ENCODE data around the gene NPPB.
"Not testable (repeated sequence)": the region's sequence is repeated elsewhere in the genome, so short reads cannot be mapped to it uniquely, and the experiment has no call there.

NPPB gene

DNA sequence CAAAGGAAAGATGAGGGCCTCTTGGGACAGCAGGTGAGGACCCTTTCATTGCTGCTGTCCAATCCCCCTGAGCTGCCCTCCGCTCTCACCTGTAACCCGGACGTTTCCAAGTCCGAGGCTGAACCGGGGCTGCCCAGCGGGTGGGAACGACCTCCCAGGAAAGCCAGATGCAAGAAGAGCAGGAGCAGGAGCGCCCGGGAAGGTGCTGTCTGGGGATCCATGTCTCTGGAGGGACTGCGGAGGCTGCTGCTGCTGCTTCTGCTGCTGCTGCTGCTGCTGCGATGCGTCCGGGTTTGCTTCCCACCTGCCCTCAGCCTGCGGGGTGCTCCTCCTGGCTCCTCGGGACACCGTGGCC lies at the start of gene NPPB:
Gene NPPB, minus strand, starts transcription at position 333 of the 355 bp plus-strand sequence. Its CDS starts 112 bp downstream, at position 221.
- DNase-seq: no peak

DNA sequence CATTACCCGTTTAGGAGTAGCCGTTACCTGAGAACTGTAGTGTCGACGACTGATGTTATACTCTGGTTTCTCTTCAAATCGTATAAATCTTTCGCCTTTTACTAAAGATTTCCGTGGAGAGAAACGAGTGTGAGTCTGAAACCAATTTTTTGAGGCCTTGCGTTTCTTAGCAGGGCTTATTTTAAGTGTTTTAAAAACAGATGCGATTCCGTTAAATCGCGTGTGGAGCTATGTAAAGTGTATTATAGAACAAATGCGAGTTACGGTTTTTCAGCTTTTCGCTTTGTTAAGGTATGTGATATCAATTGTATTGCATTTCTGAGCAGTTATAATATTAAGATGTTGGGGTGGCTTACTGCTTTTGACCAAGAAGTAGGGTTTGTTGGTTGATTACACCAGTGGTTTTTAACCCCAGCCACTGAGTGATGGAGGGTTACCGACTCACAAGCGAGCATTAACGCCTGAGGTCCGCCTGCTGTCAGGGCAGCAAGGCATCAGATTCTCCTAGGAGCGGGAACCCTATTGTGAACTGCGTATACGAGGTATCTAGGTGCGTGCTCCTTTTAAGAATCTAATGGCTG lies 49.4 kb upstream of the NPPB start:
- DNase-seq: peak; percentile 99

DNA sequence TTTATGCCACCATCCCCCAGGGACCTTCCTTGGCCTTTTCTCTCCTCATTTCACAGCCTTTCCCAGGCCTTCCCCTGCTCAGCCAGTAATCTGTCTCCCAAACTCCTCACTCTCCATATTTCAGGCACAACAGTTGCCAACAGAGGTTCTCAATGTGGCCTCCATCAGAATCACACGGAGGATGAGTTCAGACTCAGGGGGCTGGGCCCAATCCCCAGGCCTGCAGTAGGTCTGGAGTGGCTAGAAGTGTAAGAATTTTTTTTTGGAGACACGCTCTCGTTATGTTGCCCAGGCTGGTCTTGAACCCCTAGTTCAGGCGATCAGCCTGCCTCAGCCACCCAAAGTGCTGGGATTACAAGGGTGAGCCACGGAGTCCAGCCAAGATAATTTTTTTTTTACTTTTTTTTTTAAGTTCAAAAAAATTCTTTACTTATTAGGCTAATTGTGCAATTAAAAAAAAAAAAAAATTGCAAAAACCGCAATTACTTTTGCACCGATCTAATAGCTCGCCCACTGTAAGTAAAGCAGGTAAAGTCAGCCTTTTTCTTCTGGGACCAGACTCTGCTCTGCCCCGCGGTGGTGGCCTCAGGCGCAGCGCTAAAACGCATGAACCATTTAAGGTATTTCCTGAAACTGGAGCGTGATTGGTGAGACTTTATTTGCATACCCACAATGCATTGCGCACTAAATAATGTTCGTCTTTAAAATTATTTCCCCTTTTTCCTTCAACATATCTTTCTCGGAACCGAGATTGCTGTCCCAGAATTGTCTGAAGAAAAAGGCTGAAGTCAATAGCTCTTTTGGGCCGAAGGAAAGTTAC lies 48.7 kb upstream of the NPPB start:
- peak; percentile 92 for DNase-seq

DNA sequence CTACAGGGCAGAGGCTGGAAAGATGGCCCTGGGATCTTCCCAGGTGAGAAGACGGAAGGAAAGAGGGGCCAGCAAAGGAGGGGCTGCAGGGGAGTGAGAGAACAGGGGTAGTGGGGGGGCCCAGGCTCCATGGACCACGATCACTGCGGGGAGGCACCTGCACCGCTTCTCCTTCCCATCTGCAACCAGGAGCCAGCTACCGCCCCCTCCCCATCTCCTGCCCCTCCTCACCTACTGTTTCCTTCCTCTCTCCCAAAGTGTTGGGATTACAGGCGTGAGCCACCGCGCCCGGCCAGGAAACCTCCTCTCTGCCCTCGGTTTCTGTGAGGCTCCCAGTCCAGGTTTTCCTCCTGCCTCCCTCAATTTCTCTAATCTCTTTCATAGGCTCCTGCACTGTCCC lies 48.1 kb upstream of the NPPB start:
- no peak for DNase-seq

DNA sequence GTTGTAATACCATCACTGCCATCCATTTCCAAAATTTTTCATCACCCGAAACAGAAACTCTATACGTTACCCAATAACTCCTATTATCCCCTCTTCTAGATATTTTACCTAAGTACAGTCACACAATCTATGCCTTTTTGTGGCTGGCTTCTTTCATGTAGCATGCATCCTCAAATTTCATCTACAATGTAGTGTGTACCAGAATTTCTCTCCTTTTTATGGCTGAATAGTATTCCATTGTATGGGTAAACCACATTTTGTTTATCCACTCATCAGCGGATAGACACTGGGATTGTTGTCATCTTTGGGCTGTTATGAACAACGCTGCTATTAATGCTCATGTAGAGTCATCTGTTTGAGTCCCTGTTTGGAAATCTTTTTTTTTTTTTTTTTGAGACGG lies 46.2 kb upstream of the NPPB start:
- no peak for DNase-seq

DNA sequence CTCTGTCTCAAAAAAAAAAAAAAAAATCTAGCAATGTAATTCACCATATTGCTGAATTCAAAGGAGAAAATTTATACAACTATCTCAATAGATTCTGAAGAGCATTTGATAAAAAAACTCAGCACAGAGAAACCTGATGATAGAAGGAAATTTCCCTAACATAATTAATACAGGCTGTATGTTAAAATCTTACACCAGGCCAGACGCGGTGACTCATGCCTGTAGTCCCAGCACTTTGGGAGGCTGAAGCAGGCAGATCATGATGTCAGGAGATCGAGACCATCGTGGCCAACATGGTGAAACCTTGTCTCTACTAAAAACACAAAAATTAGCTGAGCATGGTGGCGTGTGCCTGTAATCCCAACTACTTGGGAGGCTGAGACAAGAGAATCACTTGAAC lies 45.4 kb upstream of the NPPB start:
- not testable (repeated sequence) for DNase-seq

DNA sequence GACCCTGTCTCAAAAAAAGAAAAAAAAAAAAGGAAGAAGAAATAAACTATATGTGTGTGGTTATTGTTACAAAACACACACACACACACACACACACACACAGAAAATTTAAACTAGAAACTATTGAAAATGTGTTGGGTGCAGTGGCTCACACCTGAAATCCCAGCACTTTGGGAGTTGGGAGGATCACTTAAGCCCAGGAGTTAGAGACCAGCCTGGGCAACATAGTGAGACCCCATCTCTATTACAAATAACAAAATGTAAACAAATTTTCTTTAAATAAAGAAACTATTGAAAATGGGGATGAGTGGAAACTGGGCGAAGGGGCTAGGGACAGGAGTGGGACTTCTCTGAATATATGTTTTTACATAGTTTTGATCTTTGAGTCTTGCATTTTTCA lies 44.5 kb upstream of the NPPB start:
- DNase-seq: no peak

DNA sequence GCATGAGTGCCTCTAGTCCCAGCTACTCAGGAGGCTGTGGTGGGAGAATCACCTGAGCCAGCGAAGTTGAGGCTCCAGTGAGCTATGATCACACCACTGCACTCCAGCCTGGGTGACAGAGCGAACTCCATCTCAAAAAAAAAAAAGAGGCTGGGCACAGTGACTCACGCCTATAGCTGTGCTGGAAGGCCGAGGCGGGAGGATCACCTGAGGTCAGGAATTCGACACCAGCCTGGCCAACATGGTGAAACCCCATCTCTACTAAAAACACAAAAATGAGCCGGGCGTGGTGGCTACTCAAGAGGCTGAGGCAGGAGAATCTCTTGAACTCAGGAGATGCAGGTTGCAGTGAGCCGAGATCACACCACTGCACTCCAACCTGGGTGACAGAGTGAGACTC lies 42.7 kb upstream of the NPPB start:
- DNase-seq: not testable (repeated sequence)

DNA sequence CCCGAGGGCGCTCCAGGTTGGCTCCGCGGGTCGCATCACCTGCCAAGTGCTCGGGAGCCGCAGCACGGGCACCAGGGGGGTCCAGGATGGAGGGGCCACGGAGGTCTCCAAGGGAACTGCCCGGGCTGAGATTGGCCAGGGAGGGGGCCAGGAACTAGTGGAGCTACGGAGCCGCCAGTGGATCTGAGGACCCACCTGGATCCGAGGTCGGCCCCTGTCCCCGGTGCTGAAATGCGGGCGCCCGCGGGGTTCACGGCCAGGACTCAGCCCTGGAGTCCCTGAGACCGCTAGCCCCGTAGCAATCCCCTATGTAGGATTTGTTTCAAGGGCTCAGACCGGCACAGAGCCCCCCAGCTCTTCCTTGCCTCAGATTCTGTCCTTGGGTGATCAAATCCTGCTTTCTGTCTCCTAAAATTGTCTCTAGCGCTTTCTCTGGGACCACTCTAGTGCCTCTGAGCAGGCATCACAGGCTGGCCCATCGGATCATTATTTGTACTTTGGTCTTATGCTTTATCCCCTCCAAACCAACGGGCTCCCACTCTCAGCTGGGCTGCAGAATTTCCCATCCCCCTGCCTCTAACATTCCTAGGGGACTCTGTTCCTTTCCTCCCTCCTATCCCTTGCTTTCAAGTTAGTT lies 40.2 kb upstream of the NPPB start:
- DNase-seq: no peak

DNA sequence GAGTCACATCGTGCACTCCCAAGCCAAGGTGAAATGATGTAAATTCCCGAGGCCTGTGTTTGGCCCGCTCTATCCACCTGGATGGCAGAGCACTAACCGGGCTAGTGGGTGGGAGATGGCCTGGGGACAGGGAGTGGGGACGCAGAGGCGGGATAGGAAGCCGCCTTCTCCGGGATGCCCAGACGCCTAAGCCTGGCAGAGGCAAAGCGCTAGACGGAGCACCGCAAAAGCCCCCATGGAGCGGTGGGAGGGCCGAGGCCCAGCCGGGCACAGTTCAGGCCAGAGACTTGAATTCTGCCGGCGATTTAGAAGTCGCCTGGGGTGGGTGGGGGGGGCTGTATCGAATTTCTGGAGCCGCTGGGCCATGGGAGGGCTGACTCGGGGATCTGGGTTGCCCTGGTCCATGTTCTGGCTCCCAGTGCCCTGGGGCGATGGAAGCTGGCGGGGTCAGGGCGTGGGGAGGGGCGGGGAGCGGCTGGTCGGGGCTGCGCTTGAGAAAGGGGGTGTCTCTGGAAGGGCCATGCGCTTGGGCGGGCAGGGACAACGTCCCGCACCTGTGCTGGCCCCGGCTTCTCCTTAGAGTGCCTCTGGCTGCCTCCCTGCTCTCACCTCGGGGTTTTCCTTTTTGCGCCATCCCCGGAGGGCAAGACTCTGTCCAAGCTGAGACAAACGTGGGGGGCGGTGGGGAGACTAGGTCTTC lies 39.5 kb upstream of the NPPB start:
- no peak for DNase-seq

DNA sequence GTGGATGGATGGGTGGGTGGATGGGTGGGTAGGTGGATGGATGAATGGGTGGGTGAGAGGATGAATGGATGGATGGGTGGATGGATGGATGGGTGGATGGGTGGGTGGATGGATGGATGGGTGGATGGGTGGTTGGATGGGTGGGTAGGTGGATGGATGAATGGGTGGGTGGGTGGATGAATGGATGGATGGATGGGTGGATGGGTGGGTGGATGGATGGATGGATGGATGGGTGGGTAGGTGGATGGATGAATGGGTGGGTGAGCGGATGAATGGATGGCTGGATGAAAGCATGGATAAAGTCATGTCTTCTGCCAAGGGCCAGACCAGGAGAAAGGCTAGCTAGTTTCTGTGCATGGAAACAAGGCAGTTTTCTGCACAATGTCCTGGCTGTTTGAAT lies 35.8 kb upstream of the NPPB start:
- DNase-seq: not testable (repeated sequence)

DNA sequence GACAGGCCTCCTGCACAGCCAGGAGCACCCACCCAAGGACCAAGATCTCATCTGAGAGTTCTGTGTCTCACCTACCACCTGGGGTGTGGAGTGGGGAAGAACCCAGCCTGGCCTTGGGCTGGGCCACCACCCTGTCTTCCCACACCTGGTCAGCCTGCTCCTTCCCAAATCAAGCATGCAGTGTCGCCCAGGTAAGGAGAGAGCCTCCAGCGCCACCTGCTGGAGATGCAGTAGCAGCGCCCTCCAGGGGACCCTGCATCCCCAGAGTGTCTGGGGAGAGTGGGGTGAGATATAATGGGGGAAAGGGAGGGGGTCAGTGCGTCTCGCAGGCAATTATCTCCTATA lies 35.1 kb upstream of the NPPB start:
- DNase-seq: peak; percentile 8

DNA sequence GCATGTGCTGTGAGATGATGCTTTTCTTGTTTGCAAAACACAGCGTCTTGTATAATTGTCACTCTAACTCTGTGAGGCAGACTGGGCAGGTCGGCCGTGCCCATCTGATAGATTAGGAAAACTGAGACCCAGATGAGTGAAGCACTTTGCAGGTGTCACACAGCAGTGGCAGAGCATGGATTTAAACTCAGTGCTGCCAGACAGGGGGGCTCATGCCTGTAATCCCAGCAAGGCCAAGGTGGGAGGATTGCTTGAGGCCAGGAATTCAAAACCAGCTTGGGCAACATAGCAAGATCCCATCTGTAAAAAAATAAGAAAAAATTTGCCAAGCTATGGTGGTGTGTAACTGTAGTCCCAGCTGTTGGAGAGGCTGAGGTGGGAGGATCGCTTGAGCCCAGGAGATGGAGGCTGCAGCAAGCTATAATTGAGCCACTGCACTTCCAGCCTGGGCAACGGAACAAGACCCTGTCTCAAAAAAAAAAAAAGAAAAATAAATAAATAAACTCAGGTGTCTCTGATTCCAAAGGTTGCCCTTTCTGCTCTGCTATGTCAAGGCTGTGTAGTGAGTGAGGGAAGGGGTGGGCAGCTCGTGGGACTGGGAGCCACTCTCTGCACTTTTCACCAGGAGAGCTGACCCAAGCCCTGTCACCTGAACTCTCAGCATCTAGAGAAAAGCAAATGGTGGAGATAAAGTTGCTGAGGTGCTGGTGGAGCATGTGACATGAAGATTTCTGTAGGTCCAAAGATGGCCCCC lies 32.9 kb upstream of the NPPB start:
- no peak for DNase-seq

DNA sequence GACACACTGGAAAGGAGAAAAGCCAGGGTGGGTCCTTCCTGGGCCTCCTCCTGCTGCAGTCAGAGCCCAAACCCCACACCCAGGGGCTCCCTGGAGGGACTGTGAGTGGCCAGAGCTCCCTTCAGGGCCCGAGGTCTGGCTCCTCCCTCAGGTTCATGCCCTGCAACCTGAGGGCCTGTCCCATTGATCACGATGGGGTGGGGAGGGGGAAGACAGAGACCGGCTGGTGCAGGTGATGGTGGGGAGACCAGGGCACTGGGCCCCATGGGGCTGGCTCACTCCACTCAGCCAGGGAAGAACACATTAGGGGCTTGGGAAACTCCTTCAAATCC lies 30.1 kb upstream of the NPPB start:
- DNase-seq: no peak

DNA sequence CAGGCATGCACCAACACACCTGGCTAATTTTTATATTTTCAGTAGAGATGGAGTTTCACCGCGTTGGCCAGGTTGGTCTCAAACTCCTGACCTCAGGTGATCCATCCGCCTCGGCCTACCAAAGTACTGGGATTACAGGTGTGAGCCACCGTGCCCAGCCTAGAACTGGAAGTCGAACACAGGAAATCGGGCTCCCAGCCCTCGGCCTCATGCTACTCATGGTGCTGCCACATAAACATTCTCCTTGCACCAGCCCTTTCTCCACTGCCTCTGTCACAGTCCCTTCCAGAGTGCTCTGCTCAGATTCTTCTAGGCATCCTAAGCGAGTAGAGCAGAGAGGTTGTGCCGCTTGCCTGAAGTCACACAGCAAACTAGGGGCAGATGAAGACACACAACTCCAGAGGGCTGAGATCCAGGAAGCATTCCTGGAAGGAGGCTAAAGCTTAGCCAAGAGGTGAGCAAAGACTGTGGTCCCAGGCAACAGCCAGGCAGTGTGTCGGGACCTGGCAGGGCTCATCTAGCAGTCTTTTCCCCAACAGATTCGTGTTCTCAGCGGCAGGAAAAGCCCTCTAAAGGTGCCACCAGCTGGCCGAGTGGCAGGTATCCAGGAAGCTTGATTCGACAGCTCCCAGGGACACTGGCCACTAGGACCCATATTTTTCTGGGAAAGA lies 29.6 kb upstream of the NPPB start:
- DNase-seq: no peak

DNA sequence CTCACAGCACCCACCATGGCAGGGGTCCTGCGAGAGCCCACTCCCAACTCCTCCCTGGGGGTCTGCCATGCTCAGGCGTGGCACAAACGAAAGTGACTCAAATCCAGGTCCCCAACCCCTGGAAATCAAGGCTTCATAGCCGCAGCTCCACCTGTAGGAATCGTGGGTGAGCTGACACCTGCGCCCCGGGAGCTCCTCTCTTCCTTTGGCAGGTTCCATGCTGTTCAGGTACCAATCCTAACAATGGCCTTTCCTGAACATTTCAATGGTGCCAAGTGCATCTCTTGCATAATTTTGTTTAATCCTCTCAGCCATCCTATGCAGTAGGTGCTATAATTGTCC lies 28.9 kb upstream of the NPPB start:
- DNase-seq: no peak

DNA sequence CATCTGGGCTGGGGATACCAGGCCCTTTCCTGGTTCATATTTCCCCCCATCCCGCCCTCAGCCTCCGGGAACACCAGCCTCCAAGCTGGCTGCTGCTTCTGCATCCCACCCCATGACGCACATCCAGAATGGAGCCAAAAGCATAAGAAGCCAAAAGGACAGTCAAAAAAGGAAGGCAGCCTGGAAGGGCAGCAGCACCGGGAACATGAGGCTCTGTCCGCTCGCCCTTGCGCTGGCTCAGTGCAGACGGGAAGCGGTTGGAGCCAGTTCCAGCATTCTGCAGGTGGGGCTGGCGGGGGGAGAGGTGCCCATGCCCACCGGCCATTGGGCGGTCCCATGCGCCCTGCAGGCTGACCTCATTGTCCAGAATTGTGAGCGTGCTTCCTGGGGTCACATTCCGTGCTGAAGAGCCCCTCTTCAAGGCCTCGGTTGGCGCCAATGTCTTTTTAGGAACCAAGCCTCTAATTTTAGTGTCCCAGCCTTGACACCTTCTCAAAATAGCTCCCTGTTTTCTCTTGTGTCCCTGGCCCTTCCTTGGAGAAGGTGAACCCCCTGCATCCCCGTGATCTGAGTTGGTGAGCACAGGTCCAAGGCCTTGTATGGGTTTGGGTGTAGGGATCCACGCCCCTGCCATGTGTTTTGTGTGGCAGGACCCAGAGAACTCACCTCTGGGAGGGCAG lies 28.4 kb upstream of the NPPB start:
- no peak for DNase-seq

DNA sequence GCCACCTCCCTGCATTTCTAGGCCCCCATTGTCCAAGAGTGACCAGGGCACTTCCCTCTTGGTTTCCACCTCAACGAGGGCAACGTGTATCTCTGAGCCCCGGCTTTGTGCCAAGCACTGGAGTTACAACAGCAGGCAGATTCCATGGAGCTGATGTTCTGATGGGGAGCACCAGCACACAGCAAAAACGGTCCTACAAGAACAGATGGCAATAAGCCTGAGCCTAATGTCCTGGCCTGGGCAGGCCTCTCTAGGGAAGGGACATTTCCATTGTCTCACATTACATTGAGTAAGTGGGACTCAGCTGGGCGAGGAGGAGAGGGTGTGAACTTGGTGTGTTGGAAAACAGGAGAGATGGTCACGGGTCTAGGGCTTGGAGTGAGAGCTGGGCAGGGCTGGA lies 27.2 kb upstream of the NPPB start:
- DNase-seq: no peak

DNA sequence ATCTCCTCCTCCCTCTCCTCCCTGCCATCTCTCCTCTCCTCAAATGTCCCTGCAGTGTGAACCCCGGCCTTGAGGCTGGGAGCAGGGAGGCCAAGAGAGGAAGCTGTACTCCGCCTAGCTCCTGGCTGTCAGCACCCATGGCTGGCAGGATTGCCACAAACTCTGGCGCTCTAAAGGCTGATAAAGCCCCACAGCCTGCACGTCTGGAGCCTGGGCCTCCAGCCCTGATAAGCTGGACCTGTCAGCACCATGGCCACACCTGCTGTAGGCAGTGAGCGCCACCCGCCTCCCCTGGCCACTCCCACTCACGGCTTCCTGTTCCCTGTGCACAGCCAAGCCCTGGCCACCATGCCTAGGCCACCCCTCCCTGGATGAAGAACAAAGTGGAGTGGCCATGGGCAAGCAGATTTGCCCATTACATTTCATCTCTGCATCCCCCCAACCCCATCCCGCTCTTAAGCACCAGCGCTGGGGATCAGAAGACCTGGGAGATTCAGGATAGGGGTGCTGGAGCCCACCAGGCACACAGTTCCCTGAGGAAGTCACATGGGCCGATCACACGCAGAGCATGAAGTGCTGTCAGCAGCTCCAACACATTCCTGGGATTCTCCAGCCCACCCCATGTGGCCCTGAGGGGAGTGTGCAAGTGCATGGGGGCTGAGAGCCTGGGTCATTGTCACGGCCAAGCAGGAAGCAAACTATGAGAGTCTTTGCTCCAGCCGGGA lies 24.2 kb upstream of the NPPB start:
- no peak for DNase-seq

DNA sequence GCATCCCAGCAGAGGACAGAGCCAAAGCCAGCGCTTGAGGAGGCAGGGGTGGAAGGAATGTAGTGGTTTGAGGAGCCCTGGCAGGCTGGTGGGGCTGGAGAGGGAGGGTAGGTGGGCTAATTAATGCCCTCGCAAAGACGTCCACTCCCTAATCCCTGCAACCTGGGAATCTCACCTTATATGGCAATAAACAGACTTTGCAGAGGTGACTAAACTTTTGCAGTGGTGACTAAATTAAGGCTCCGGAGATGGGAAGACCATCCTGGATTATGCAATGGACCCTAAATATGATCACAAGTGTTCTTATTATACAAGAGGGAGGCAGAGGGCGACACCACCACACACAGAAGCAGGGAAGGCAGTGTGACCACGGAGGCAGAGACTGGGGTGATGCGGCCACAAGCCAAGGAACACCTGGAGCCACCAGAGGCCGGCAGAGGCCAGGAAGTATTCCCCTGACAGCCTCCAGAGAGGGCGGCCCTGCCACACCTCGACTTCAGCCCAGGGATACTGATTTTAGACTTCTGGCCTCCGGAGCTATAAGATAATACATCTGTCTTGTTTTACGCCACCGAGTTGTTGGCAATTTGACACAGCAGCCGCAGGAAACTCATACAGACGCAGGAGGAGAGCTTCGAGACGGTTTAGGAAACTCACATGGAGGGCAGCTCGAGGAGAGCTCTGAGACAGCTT lies 23.1 kb upstream of the NPPB start:
- no peak for DNase-seq
